ENCODE measurements around the gene MC5R.
"Not testable (repeated sequence)": the region's sequence is repeated elsewhere in the genome, so short reads cannot be mapped to it uniquely, and the experiment has no call there.

The MC5R gene

GRCh38 chr18:13835202-13835601, 11.3 kb downstream of the MC5R start:
- DNase-seq (ENCODE audit: low read depth, low spot score) = no peak
- no peak overlapping the region for H3K27ac ChIP-seq

- no peak for DNase-seq (ENCODE audit: low read depth, low spot score)
- H3K27ac ChIP-seq = no peak overlapping the region
Observed at GRCh38 chr18:13836559-13836958, 12.6 kb downstream of the MC5R start.

GRCh38 chr18:13849791-13850190, 25.8 kb downstream of the MC5R start:
- no peak overlapping the region for H3K27ac ChIP-seq
- no peak for DNase-seq (ENCODE audit: low read depth, low spot score)

GRCh38 chr18:13862898-13863297, 38.9 kb downstream of the MC5R start:
- DNase-seq (ENCODE audit: low read depth, low spot score); H3K27ac ChIP-seq: not testable (repeated sequence)

- no peak for DNase-seq (ENCODE audit: low read depth, low spot score)
- H3K27ac ChIP-seq = no peak overlapping the region
Observed at GRCh38 chr18:13868501-13869271, 44.7 kb downstream of the MC5R start.

- H3K27ac ChIP-seq = no peak overlapping the region
- DNase-seq (ENCODE audit: low read depth, low spot score) = no peak
Observed at GRCh38 chr18:13871701-13872100, 47.8 kb downstream of the MC5R start.

GRCh38 chr18:13872373-13872772, 48.4 kb downstream of the MC5R start:
- no peak overlapping the region for H3K27ac ChIP-seq

GRCh38 chr18:13872932-13873331, 49.0 kb downstream of the MC5R start:
- DNase-seq (ENCODE audit: low read depth, low spot score) = no peak
- no peak overlapping the region for H3K27ac ChIP-seq

More at GRCh38 chr18:13872373-13872772, 48.4 kb downstream of the MC5R start:
- no peak for DNase-seq (ENCODE audit: low read depth, low spot score)

GRCh38 chr18:13874558-13874957, 50.6 kb downstream of the MC5R start:
- DNase-seq (ENCODE audit: low read depth, low spot score) = no peak
- no peak overlapping the region for H3K27ac ChIP-seq
